Thyroid gland (tissue), 4 donors: Measurements from ENCODE around the gene DNAH17. TPM values are rescaled to one million over a fixed set of nuclear protein-coding genes. Genes with fewer than 3 reads are reported as not detected.

Source experiments
- DNase-seq, 2 donors: peaks; one replicate each; pipeline ENCODE4 v3.0.0-alpha.2; 2019
- H3K27ac ChIP-seq, 3 donors: fragments of 200-600 bp; sonication (generic); 1 replicate in 2 of 3; 2 replicates in 1 of 3; pipeline ENCODE4 v1.5.1; 2016 to 2019; ENCODE audit warnings: mild to moderate bottlenecking in 1 of 3, moderate library complexity in 1 of 3
- H3K27me3 ChIP-seq: fragments of 200-600 bp; sonication (generic); one replicate; pipeline ENCODE4 v1.5.1; 2019
- H3K36me3 ChIP-seq, 2 donors: fragments of 200-600 bp; sonication (generic); one replicate each; pipeline ENCODE4 v1.5.1; 2016 to 2019
- H3K4me1 ChIP-seq, 2 donors: fragments of 200-600 bp; sonication (generic); one replicate each; pipeline ENCODE4 v1.5.1; 2017 to 2019
- H3K4me3 ChIP-seq, 3 donors: fragments of 200-600 bp; sonication (generic); replicated peaks in 1 of 3; 1 replicate in 2 of 3; 2 replicates in 1 of 3; pipeline ENCODE4 v1.5.1; 2016; ENCODE audit warnings: mild to moderate bottlenecking in 1 of 3
- H3K9me3 ChIP-seq: fragments of 200-600 bp; sonication (generic); one replicate; pipeline ENCODE4 v1.5.1; 2017
- CTCF ChIP-seq, 6 experiments: fragments of 200-600 bp in 3 of 6; fragments of 450-650 bp in 3 of 6; sonication (generic) in 3 of 6; IDR thresholded peaks; one replicate each; pipeline ENCODE4 v1.5.1; 2016 to 2019; ENCODE audit warnings: antibody characterized with exemption in 6 of 6, mild to moderate bottlenecking in 2 of 6, inconsistent platforms in 1 of 6, moderate library complexity in 1 of 6
- POLR2A ChIP-seq, 2 donors: fragments of 450-650 bp; IDR thresholded peaks; one replicate each; pipeline ENCODE4 v1.6.1; 2017; ENCODE audit warnings: antibody characterized with exemption in 2 of 2, mild to moderate bottlenecking in 2 of 2, moderate library complexity in 1 of 2
- WGBS, 2 donors: methylation state at CpG; one replicate each; pipeline ENCODE4 v1.1.5; 2017; 5-methylcytosine and 5-hydroxymethylcytosine counted together
- intact Hi-C: fragments of 100-400 bp; cut with DNase I; formaldehyde crosslinking; loops from one replicate; pipeline ENCODE4 v1.15.1; 2023
- total RNA-seq, 4 donors: library from RNA; depleted of rRNA; stranded (reverse); fragments of >200 nt; gene quantifications; one replicate each; pipeline ENCODE4 v1.2.3, GENCODE V29; 2016

Gene DNAH17
- total RNA-seq, 4 donors from 2014 or later: 0.21 to 0.67 (median 0.32) TPM

- no peak overlapping the region for H3K27ac ChIP-seq
- 98 to 99% methylated on average over 5 of the region's 5 CpGs for WGBS, 2 donors
Measured at GRCh38 chr17:78548725-78549124, 28.5 kb downstream of the DNAH17 start.

DNA sequence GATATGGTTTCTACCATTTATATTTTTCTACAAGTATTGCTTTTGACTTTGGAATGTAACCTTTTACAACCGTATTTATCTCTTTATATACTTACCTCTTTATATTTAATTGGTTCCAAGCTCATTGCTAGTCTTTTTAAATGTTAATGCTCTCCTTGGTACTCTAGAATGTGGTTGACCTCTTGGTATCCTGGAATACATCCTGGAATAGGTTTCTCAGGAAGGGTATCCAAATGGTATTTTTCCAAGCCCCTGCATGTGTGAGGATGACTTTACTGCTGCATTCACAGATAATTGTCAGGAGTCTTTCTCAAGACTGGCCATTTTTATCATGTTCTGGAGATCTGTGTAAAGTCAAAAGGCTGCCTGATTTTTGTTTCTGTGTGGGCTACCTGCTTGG, 30.2 kb downstream of the DNAH17 start:
- 86 to 91% methylated on average over 1 of the region's 1 CpG for WGBS, 2 donors
- TF ChIP-seq POLR2A (IDR thresholded peaks at IDR 0.05): no peak
- no peak for TF ChIP-seq CTCF (IDR thresholded peaks at IDR 0.05)
- H3K4me1 ChIP-seq: peaks cover 1 to 3% of the 10 kb centered on the region in 2 donors
- no peak overlapping the region for H3K4me3 ChIP-seq
- H3K27ac ChIP-seq: no peak overlapping the region
- H3K9me3 ChIP-seq: no peaks in the 10 kb centered on the region
- H3K27me3 ChIP-seq: no peaks in the 10 kb centered on the region
- H3K36me3 ChIP-seq: no peaks in the 10 kb centered on the region
- intact Hi-C loops: no loop called here
- DNase-seq: no peak

More at GRCh38 chr17:78548725-78549124, 28.5 kb downstream of the DNAH17 start:
- DNase-seq: no peak
- H3K27me3 ChIP-seq: no peaks in the 10 kb centered on the region
- TF ChIP-seq CTCF (IDR thresholded peaks at IDR 0.05): no peak
- no peak for TF ChIP-seq POLR2A (IDR thresholded peaks at IDR 0.05)
- intact Hi-C loops: no loop called here
- H3K4me3 ChIP-seq: no peak overlapping the region
- H3K36me3 ChIP-seq: no peaks in the 10 kb centered on the region
- H3K9me3 ChIP-seq: no peaks in the 10 kb centered on the region
- peaks cover 3% of the 10 kb centered on the region in 2 donors for H3K4me1 ChIP-seq

DNA sequence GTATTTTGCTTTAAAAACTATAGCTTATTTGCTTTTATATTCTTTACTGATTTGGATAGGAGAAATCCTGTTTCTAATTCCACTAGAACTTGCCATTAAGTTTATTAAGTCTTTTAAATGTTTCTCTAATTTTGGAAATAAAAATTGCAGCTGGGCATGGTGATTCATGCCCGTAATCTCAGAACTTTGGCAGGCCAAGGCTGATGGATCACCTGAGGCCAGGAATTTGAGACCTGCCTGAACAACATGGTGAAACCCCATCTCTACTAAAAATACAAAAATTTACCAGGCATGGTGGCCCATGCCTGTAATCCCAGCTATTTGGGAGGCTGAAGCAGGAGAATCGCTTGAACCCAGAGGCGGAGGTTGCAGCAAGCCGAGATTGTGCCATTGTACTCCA, 30.7 kb downstream of the DNAH17 start:
- DNase-seq: no peak
- H3K36me3 ChIP-seq: no peaks in the 10 kb centered on the region
- H3K4me3 ChIP-seq: no peak overlapping the region
- no peaks in the 10 kb centered on the region for H3K27me3 ChIP-seq
- WGBS, 2 donors: 77 to 96% methylated on average over 4 of the region's 4 CpGs
- H3K9me3 ChIP-seq: no peaks in the 10 kb centered on the region
- TF ChIP-seq CTCF (IDR thresholded peaks at IDR 0.05) (no peak), POLR2A (IDR thresholded peaks at IDR 0.05) (no peak)
- peaks cover 0 to 3% of the 10 kb centered on the region in 2 donors for H3K4me1 ChIP-seq
- H3K27ac ChIP-seq: no peak overlapping the region
- intact Hi-C loops: no loop called here

GRCh38 chr17:78544881-78545755, 32.1 kb downstream of the DNAH17 start:
- 84 to 87% methylated on average over 17 of the region's 17 CpGs for WGBS, 2 donors
- Histone ChIP-seq H3K9me3 (no peaks in the 10 kb centered on the region), H3K4me1 (peaks cover 0 to under 1% of the 10 kb centered on the region in 2 donors), H3K27me3 (no peaks in the 10 kb centered on the region), H3K27ac (no peak overlapping the region), H3K4me3 (no peak overlapping the region), H3K36me3 (no peaks in the 10 kb centered on the region)
- intact Hi-C loops: no loop called here
- TF ChIP-seq POLR2A (IDR thresholded peaks at IDR 0.05) (no peak), CTCF (IDR thresholded peaks at IDR 0.05) (no peak)
- no peak for DNase-seq

DNA sequence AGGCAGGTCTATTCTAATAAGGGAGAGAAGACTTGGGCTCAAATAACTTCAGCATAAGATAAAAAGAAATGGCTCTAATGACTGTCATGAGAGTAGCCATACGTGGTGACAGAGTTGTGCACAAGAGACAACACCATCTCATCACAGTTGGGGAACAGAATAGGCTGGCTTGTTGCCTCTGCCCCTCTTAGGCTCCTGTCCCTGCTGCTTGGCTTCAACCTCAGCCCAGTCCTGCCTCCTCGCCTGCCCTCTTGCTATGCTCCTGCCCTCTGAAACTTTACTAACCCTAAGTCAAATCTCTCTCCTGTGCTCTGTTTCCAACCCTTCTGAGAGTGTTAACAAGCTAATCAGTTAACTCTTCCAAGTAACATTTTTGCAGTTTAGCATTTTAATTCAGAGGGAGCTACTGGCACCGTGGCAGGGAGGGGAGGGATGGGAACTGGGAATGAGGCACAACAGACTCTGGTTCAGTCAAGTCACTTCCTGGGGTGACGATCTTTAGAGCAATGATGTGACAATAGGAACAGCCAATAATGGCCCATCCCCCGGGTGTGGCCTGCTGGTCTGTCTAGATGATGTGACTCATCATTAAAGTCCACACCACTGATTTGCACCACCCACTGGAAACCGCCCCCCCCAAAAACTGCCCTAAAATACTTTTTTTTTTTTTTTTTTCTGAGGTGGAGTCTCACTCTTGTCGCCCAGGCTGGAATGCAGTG, 35.5 kb downstream of the DNAH17 start:
- H3K4me1 ChIP-seq: no peaks in the 10 kb centered on the region
- no peaks in the 10 kb centered on the region for H3K27me3 ChIP-seq
- no peak for TF ChIP-seq CTCF (IDR thresholded peaks at IDR 0.05)
- no peak for TF ChIP-seq POLR2A (IDR thresholded peaks at IDR 0.05)
- no peak overlapping the region for H3K4me3 ChIP-seq
- no peaks in the 10 kb centered on the region for H3K9me3 ChIP-seq
- H3K27ac ChIP-seq: no peak overlapping the region
- intact Hi-C loops: no loop called here
- H3K36me3 ChIP-seq: no peaks in the 10 kb centered on the region
- DNase-seq: peak in 1 of 2 donors; percentile 8
- 80 to 81% methylated on average over 6 to 7 of the region's 7 CpGs for WGBS, 2 donors
